Uterus (tissue), 4 donors: ENCODE results near the gene KLHL7. TPM values are rescaled to one million over a fixed set of nuclear protein-coding genes. Genes with fewer than 3 reads are reported as not detected.

Experiments
- DNase-seq, 2 donors: peaks; one replicate each; pipeline ENCODE4 v3.0.0-alpha.2; 2019 to 2020
- H3K27ac ChIP-seq, 2 donors: fragments of 200-600 bp; sonication (generic); 1 replicate in 1 of 2; 2 replicates in 1 of 2; pipeline ENCODE4 v1.5.1; 2016 to 2018
- H3K27me3 ChIP-seq, 2 donors: fragments of 200-600 bp; sonication (generic); one replicate each; pipeline ENCODE4 v1.5.1; 2018 to 2019; ENCODE audit warnings: control low read depth in 1 of 2
- H3K36me3 ChIP-seq, 2 donors: fragments of 200-600 bp; sonication (generic); one replicate each; pipeline ENCODE4 v1.5.1; 2019; ENCODE audit warnings: control low read depth in 1 of 2
- H3K4me1 ChIP-seq, 2 donors: fragments of 200-600 bp; sonication (generic); one replicate each; pipeline ENCODE4 v1.5.1; 2018 to 2019; ENCODE audit warnings: control low read depth in 1 of 2
- H3K4me3 ChIP-seq, 2 donors: fragments of 200-600 bp; sonication (generic); 1 replicate in 1 of 2; 2 replicates in 1 of 2; pipeline ENCODE4 v1.5.1; 2018 to 2019; ENCODE audit warnings: mild to moderate bottlenecking in 1 of 2
- H3K9me3 ChIP-seq, 2 donors: fragments of 200-600 bp; sonication (generic); one replicate each; pipeline ENCODE4 v1.5.1; 2019; ENCODE audit warnings: control low read depth in 1 of 2
- CTCF ChIP-seq, 4 experiments: fragments of 200-600 bp in 2 of 4; fragments of 450-650 bp in 2 of 4; sonication (generic) in 2 of 4; IDR thresholded peaks; one replicate each; pipeline ENCODE4 v1.5.1; 2016 to 2019; ENCODE audit warnings: antibody characterized with exemption in 4 of 4, mild to moderate bottlenecking in 2 of 4, moderate library complexity in 1 of 4
- POLR2A ChIP-seq, 2 donors: fragments of 450-650 bp; IDR thresholded peaks; one replicate each; pipeline ENCODE4 v1.6.1; 2016; ENCODE audit warnings: antibody characterized with exemption in 2 of 2, mild to moderate bottlenecking in 1 of 2, moderate library complexity in 1 of 2
- intact Hi-C: fragments of 100-400 bp; cut with DNase I; formaldehyde crosslinking; loops from one replicate; pipeline ENCODE4 v1.15.1; 2023; ENCODE audit warnings: low total_unique reads
- total RNA-seq, 4 donors: library from RNA; depleted of rRNA in 3 of 4; stranded (reverse); fragments of >200 nt in 3 of 4; gene quantifications; one replicate each; pipeline versions ENCODE4 v1.1.0 to v1.2.4, GENCODE V29; 2014 to 2023
- donor health status: DM: yes; HTN: yes; CAD: no.

KLHL7 gene
- total RNA-seq, 4 donors from 2014 or later, result 12.0 to 136 (median 45.1) TPM

- Histone ChIP-seq H3K36me3 (no peaks in the 10 kb centered on the region), H3K4me1 (no peaks in the 10 kb centered on the region), H3K27ac (no peak overlapping the region), H3K27me3 (no peaks in the 10 kb centered on the region), H3K4me3 (no peak overlapping the region), H3K9me3 (no peaks in the 10 kb centered on the region)
- no peak for TF ChIP-seq POLR2A (IDR thresholded peaks at IDR 0.05)
- TF ChIP-seq CTCF (IDR thresholded peaks at IDR 0.05), result no peak
- DNase-seq, result no peak
- intact Hi-C loops, result no loop called here
Observed at GRCh38 chr7:23157679-23158078, 52.1 kb downstream of the KLHL7 start.

DNA sequence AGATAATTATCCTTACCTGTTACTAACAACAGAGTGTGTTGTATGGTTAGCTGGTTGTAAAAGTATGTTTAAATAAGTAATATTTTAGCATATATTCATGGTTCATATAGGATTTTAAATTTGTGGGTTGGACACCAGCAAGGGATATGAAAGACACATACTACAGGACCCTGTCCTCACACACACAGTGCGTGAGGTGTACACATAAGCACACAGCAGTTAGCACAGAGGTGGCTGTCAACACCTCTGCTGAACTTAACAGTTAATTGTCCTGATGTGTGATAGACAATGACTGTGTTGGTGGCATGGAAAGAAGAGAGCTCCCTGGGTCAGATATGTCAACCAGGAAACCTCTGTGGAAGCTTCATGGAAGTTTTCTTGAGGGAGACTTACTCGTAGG lies 53.0 kb downstream of the KLHL7 start:
- Histone ChIP-seq H3K27me3 (no peaks in the 10 kb centered on the region), H3K36me3 (no peaks in the 10 kb centered on the region), H3K27ac (no peak overlapping the region), H3K4me1 (no peaks in the 10 kb centered on the region), H3K9me3 (no peaks in the 10 kb centered on the region), H3K4me3 (no peak overlapping the region)
- intact Hi-C loops, result no loop called here
- TF ChIP-seq POLR2A (IDR thresholded peaks at IDR 0.05), result no peak
- no peak for TF ChIP-seq CTCF (IDR thresholded peaks at IDR 0.05)
- no peak for DNase-seq

GRCh38 chr7:23161482-23161881 lies 55.9 kb downstream of the KLHL7 start:
- Histone ChIP-seq H3K4me1 (no peaks in the 10 kb centered on the region), H3K27me3 (no peaks in the 10 kb centered on the region), H3K4me3 (no peak overlapping the region), H3K27ac (no peak overlapping the region), H3K36me3 (no peaks in the 10 kb centered on the region), H3K9me3 (no peaks in the 10 kb centered on the region)
- no peak for DNase-seq
- intact Hi-C loops, result no loop called here
- no peak for TF ChIP-seq POLR2A (IDR thresholded peaks at IDR 0.05)
- TF ChIP-seq CTCF (IDR thresholded peaks at IDR 0.05), result no peak

- Histone ChIP-seq H3K4me3 (no peak overlapping the region), H3K27ac (no peak overlapping the region), H3K36me3 (no peaks in the 10 kb centered on the region)
Observed at GRCh38 chr7:23164846-23165245, 59.3 kb downstream of the KLHL7 start.

DNA sequence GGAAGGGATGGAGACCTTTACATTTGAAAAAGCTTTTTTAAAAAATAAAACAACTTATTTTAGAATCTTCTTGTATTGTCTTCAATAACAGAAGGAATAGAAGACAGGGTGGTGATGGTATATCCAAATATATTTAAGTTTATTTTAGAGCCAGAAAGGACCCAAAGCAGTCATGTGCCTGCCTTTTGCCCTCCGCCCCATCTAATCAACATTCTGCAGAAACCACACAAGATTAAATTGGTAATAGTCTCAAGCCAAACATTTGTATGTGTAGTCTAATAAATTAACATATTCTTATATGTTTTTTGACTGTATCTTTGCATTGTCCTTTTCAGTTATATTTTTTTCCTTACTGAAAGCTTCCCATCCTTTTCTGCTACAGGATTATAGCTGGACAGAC lies 59.7 kb downstream of the KLHL7 start:
- no peaks in the 10 kb centered on the region for H3K36me3 ChIP-seq
- no peak for DNase-seq
- no peaks in the 10 kb centered on the region for H3K4me1 ChIP-seq
- no peaks in the 10 kb centered on the region for H3K9me3 ChIP-seq
- H3K27ac ChIP-seq, result no peak overlapping the region
- intact Hi-C loops, result no loop called here
- H3K4me3 ChIP-seq, result no peak overlapping the region
- no peaks in the 10 kb centered on the region for H3K27me3 ChIP-seq
- TF ChIP-seq POLR2A (IDR thresholded peaks at IDR 0.05) (no peak), CTCF (IDR thresholded peaks at IDR 0.05) (no peak)

More at GRCh38 chr7:23164846-23165245, 59.3 kb downstream of the KLHL7 start:
- Histone ChIP-seq H3K9me3 (no peaks in the 10 kb centered on the region), H3K27me3 (no peaks in the 10 kb centered on the region), H3K4me1 (no peaks in the 10 kb centered on the region)
- DNase-seq, result no peak
- intact Hi-C loops, result no loop called here
- TF ChIP-seq POLR2A (IDR thresholded peaks at IDR 0.05), result no peak
- TF ChIP-seq CTCF (IDR thresholded peaks at IDR 0.05), result no peak
